Measurements from ENCODE around the gene NPAS2. TPM values are rescaled to one million over a fixed set of nuclear protein-coding genes. Genes with fewer than 3 reads are reported as not detected.

NPAS2 gene
- total and polyA plus RNA-seq, 2 of the 8 experiments (the other 6 are each of a cell fraction or from before 2014, with no cell fraction given): 1.8 to 1.9 TPM

- TF ChIP-seq BRCA1 (IDR thresholded peaks at IDR 0.05; ENCODE audit: low read depth, low read length) (no peak), SP4 (IDR thresholded peaks at IDR 0.05; ENCODE audit: low read length) (no peak)
- TF ChIP-seq, protein P1, sequence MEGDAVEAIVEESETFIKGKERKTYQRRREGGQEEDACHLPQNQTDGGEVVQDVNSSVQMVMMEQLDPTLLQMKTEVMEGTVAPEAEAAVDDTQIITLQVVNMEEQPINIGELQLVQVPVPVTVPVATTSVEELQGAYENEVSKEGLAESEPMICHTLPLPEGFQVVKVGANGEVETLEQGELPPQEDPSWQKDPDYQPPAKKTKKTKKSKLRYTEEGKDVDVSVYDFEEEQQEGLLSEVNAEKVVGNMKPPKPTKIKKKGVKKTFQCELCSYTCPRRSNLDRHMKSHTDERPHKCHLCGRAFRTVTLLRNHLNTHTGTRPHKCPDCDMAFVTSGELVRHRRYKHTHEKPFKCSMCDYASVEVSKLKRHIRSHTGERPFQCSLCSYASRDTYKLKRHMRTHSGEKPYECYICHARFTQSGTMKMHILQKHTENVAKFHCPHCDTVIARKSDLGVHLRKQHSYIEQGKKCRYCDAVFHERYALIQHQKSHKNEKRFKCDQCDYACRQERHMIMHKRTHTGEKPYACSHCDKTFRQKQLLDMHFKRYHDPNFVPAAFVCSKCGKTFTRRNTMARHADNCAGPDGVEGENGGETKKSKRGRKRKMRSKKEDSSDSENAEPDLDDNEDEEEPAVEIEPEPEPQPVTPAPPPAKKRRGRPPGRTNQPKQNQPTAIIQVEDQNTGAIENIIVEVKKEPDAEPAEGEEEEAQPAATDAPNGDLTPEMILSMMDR (IDR thresholded peaks at IDR 0.05; ENCODE audit: control extremely low read depth in 1 of 3, insufficient read depth in 1 of 3, low read depth in 1 of 3, low read length in 3 of 3): no peak
Measured at GRCh38 chr2:100857915-100858314, 38.0 kb downstream of the NPAS2 start (continued).

Data from H1 (cell line).